HL-60 (cell line): Measurements from ENCODE around the gene RUNX2.

ENCODE experiments used
- CTCF ChIP-seq: IDR thresholded peaks from one replicate; pipeline ENCODE4 v1.5.1; 2011; ENCODE audit warnings: low read length, control low read depth, inconsistent platforms; ENCODE audit not compliant: insufficient read depth
- GABPA ChIP-seq: IDR thresholded peaks from 2 replicates; pipeline ENCODE4 v1.6.1; 2012; ENCODE audit warnings: low read depth
- POLR2AphosphoS5 ChIP-seq: IDR thresholded peaks from 2 replicates; pipeline ENCODE4 v1.6.1; 2012; ENCODE audit warnings: low read depth
- REST ChIP-seq: IDR thresholded peaks from 2 replicates; pipeline ENCODE4 v1.6.1; 2012; ENCODE audit warnings: low read depth; ENCODE audit not compliant: insufficient replicate concordance
- SPI1 ChIP-seq: IDR thresholded peaks from 2 replicates; pipeline ENCODE4 v1.6.1; 2012; ENCODE audit warnings: low read depth, mild to moderate bottlenecking, borderline replicate concordance

DNA sequence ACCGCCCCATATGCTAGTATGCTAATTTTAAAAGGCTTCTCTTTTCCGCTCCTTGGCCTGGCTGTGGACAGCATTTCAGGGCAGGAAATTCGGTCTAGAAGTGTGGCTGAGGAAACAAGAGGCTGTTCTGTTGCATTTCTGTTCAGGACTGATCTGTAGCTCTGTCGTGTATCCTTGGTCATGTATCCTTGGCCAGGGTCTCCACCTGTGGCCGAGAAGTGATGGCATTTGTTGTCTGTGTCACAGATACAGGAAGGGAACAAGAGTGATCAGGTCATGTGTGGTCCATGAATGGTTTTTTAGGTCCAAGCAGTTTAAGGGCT, 350.1 kb downstream of the RUNX2 start:
- TF ChIP-seq CTCF = no peak
- no peak for TF ChIP-seq GABPA
- TF ChIP-seq REST = no peak
- no peak for TF ChIP-seq POLR2AphosphoS5
- no peak for TF ChIP-seq SPI1
